ENCODE results near the gene SLC35D1.

The SLC35D1 gene

GRCh38 chr1:67018574-67018973, 35.4 kb downstream of the SLC35D1 start:
- Histone ChIP-seq H3K4me3 (ENCODE audit: low read length) (no peak overlapping the region), H3K4me1 (ENCODE audit: insufficient read depth, low read length) (peaks cover 26% of the 10 kb centered on the region), H3K27ac (ENCODE audit: low read depth, low read length) (no peak overlapping the region), H3K27me3 (ENCODE audit: insufficient read depth, low read length) (no peaks in the 10 kb centered on the region), H3K36me3 (ENCODE audit: insufficient read depth, low read length) (no peaks in the 10 kb centered on the region), H3K9ac (ENCODE audit: low read depth, low read length) (no peak overlapping the region), H3K9me3 (ENCODE audit: insufficient read depth, low read depth, low read length) (no peaks in the 10 kb centered on the region)
- WGBS = 72% methylated on average over 2 of the region's 2 CpGs

GRCh38 chr1:67013573-67013972, 40.4 kb downstream of the SLC35D1 start:
- no peaks in the 10 kb centered on the region for H3K27me3 ChIP-seq (ENCODE audit: insufficient read depth, low read length)
- 73% methylated on average over 1 of the region's 2 CpGs for WGBS
- H3K27ac ChIP-seq (ENCODE audit: low read depth, low read length) = no peak overlapping the region

GRCh38 chr1:67009792-67010191, 44.2 kb downstream of the SLC35D1 start:
- H3K4me3 ChIP-seq (ENCODE audit: low read length) = no peak overlapping the region
- no peak overlapping the region for H3K27ac ChIP-seq (ENCODE audit: low read depth, low read length)

More at GRCh38 chr1:67013573-67013972, 40.4 kb downstream of the SLC35D1 start:
- Histone ChIP-seq H3K4me3 (ENCODE audit: low read length) (no peak overlapping the region), H3K4me1 (ENCODE audit: insufficient read depth, low read length) (peaks cover 11% of the 10 kb centered on the region; the same call in 1 of the 2 replicates), H3K9me3 (ENCODE audit: insufficient read depth, low read depth, low read length) (no peaks in the 10 kb centered on the region), H3K9ac (ENCODE audit: low read depth, low read length) (no peak overlapping the region), H3K36me3 (ENCODE audit: insufficient read depth, low read length) (no peaks in the 10 kb centered on the region)

GRCh38 chr1:67005068-67005467, 48.9 kb downstream of the SLC35D1 start:
- WGBS = 84% methylated on average over 8 of the region's 8 CpGs
- H3K36me3 ChIP-seq (ENCODE audit: insufficient read depth, low read length) = 0 out of 2 replicates have a peak, but pooled peaks cover 3% of the 10 kb centered on the region
- no peaks in the 10 kb centered on the region for H3K9me3 ChIP-seq (ENCODE audit: insufficient read depth, low read depth, low read length)
- H3K4me1 ChIP-seq (ENCODE audit: insufficient read depth, low read length) = no peaks in the 10 kb centered on the region
- H3K27ac ChIP-seq (ENCODE audit: low read depth, low read length) = no peak overlapping the region
- no peak overlapping the region for H3K9ac ChIP-seq (ENCODE audit: low read depth, low read length)
- H3K4me3 ChIP-seq (ENCODE audit: low read length) = no peak overlapping the region
- H3K27me3 ChIP-seq (ENCODE audit: insufficient read depth, low read length) = no peaks in the 10 kb centered on the region

More at GRCh38 chr1:67009792-67010191, 44.2 kb downstream of the SLC35D1 start:
- Histone ChIP-seq H3K36me3 (ENCODE audit: insufficient read depth, low read length) (no peaks in the 10 kb centered on the region), H3K27me3 (ENCODE audit: insufficient read depth, low read length) (no peaks in the 10 kb centered on the region), H3K9me3 (ENCODE audit: insufficient read depth, low read depth, low read length) (no peaks in the 10 kb centered on the region), H3K4me1 (ENCODE audit: insufficient read depth, low read length) (0 out of 2 replicates have a peak, but pooled peaks cover 4% of the 10 kb centered on the region), H3K9ac (ENCODE audit: low read depth, low read length) (no peak overlapping the region)
- 94% methylated on average over 2 of the region's 3 CpGs for WGBS

- 0 out of 2 replicates have a peak, but pooled peaks cover 3% of the 10 kb centered on the region for H3K36me3 ChIP-seq (ENCODE audit: insufficient read depth, low read length)
- no peaks in the 10 kb centered on the region for H3K9me3 ChIP-seq (ENCODE audit: insufficient read depth, low read depth, low read length)
- H3K27ac ChIP-seq (ENCODE audit: low read depth, low read length) = no peak overlapping the region
- WGBS = 94% methylated on average over 1 of the region's 1 CpG
- no peaks in the 10 kb centered on the region for H3K4me1 ChIP-seq (ENCODE audit: insufficient read depth, low read length)
- no peaks in the 10 kb centered on the region for H3K27me3 ChIP-seq (ENCODE audit: insufficient read depth, low read length)
- no peak overlapping the region for H3K9ac ChIP-seq (ENCODE audit: low read depth, low read length)
- no peak overlapping the region for H3K4me3 ChIP-seq (ENCODE audit: low read length)
Measured at GRCh38 chr1:67004176-67004575, 49.8 kb downstream of the SLC35D1 start.

GRCh38 chr1:67001682-67002425, 52.1 kb downstream of the SLC35D1 start:
- no peaks in the 10 kb centered on the region for H3K4me1 ChIP-seq (ENCODE audit: insufficient read depth, low read length)
- no peaks in the 10 kb centered on the region for H3K9me3 ChIP-seq (ENCODE audit: insufficient read depth, low read depth, low read length)
- H3K36me3 ChIP-seq (ENCODE audit: insufficient read depth, low read length) = 0 out of 2 replicates have a peak, but pooled peaks cover 3% of the 10 kb centered on the region
- H3K9ac ChIP-seq (ENCODE audit: low read depth, low read length) = no peak overlapping the region
- H3K27me3 ChIP-seq (ENCODE audit: insufficient read depth, low read length) = no peaks in the 10 kb centered on the region
- H3K27ac ChIP-seq (ENCODE audit: low read depth, low read length) = no peak overlapping the region
- WGBS = 93% methylated on average over 5 of the region's 5 CpGs
- H3K4me3 ChIP-seq (ENCODE audit: low read length) = no peak overlapping the region

- no peaks in the 10 kb centered on the region for H3K4me1 ChIP-seq (ENCODE audit: insufficient read depth, low read length)
- no peaks in the 10 kb centered on the region for H3K27me3 ChIP-seq (ENCODE audit: insufficient read depth, low read length)
- H3K36me3 ChIP-seq (ENCODE audit: insufficient read depth, low read length) = 0 out of 2 replicates have a peak, but pooled peaks cover 3% of the 10 kb centered on the region
- no peak overlapping the region for H3K9ac ChIP-seq (ENCODE audit: low read depth, low read length)
- WGBS = 84% methylated on average over 7 of the region's 7 CpGs
- H3K27ac ChIP-seq (ENCODE audit: low read depth, low read length) = no peak overlapping the region
- H3K4me3 ChIP-seq (ENCODE audit: low read length) = no peak overlapping the region
- H3K9me3 ChIP-seq (ENCODE audit: insufficient read depth, low read depth, low read length) = no peaks in the 10 kb centered on the region
Measured at GRCh38 chr1:66999640-67000400, 54.1 kb downstream of the SLC35D1 start.

GRCh38 chr1:66998972-66999371, 55.0 kb downstream of the SLC35D1 start:
- H3K4me3 ChIP-seq (ENCODE audit: low read length) = no peak overlapping the region

GRCh38 chr1:66996018-66996682, 57.8 kb downstream of the SLC35D1 start:
- Histone ChIP-seq H3K9ac (ENCODE audit: low read depth, low read length) (no peak overlapping the region), H3K36me3 (ENCODE audit: insufficient read depth, low read length) (no peaks in the 10 kb centered on the region), H3K27ac (ENCODE audit: low read depth, low read length) (no peak overlapping the region), H3K9me3 (ENCODE audit: insufficient read depth, low read depth, low read length) (no peaks in the 10 kb centered on the region), H3K27me3 (ENCODE audit: insufficient read depth, low read length) (no peaks in the 10 kb centered on the region), H3K4me3 (ENCODE audit: low read length) (no peak overlapping the region), H3K4me1 (ENCODE audit: insufficient read depth, low read length) (no peaks in the 10 kb centered on the region)
- WGBS = 89% methylated on average over 7 of the region's 7 CpGs

More at GRCh38 chr1:66998972-66999371, 55.0 kb downstream of the SLC35D1 start:
- Histone ChIP-seq H3K9me3 (ENCODE audit: insufficient read depth, low read depth, low read length) (no peaks in the 10 kb centered on the region), H3K9ac (ENCODE audit: low read depth, low read length) (no peak overlapping the region), H3K36me3 (ENCODE audit: insufficient read depth, low read length) (0 out of 2 replicates have a peak, but pooled peaks cover 3% of the 10 kb centered on the region), H3K4me1 (ENCODE audit: insufficient read depth, low read length) (no peaks in the 10 kb centered on the region), H3K27ac (ENCODE audit: low read depth, low read length) (no peak overlapping the region), H3K27me3 (ENCODE audit: insufficient read depth, low read length) (no peaks in the 10 kb centered on the region)

GRCh38 chr1:66993076-66993475, 60.9 kb downstream of the SLC35D1 start:
- no peaks in the 10 kb centered on the region for H3K9me3 ChIP-seq (ENCODE audit: insufficient read depth, low read depth, low read length)
- H3K27ac ChIP-seq (ENCODE audit: low read depth, low read length) = no peak overlapping the region
- no peak overlapping the region for H3K9ac ChIP-seq (ENCODE audit: low read depth, low read length)
- 96% methylated on average over 3 of the region's 3 CpGs for WGBS
- H3K4me3 ChIP-seq (ENCODE audit: low read length) = no peak overlapping the region
- peaks cover 10% of the 10 kb centered on the region; the same call in 1 of the 2 replicates for H3K36me3 ChIP-seq (ENCODE audit: insufficient read depth, low read length)
- H3K4me1 ChIP-seq (ENCODE audit: insufficient read depth, low read length) = no peaks in the 10 kb centered on the region
- no peaks in the 10 kb centered on the region for H3K27me3 ChIP-seq (ENCODE audit: insufficient read depth, low read length)

- no peaks in the 10 kb centered on the region for H3K27me3 ChIP-seq (ENCODE audit: insufficient read depth, low read length)
- WGBS = 100% methylated on average over 1 of the region's 1 CpG
- H3K4me1 ChIP-seq (ENCODE audit: insufficient read depth, low read length) = no peaks in the 10 kb centered on the region
- H3K27ac ChIP-seq (ENCODE audit: low read depth, low read length) = no peak overlapping the region
- no peak overlapping the region for H3K4me3 ChIP-seq (ENCODE audit: low read length)
- peaks cover 76% of the 10 kb centered on the region for H3K36me3 ChIP-seq (ENCODE audit: insufficient read depth, low read length)
- no peak overlapping the region for H3K9ac ChIP-seq (ENCODE audit: low read depth, low read length)
- H3K9me3 ChIP-seq (ENCODE audit: insufficient read depth, low read depth, low read length) = no peaks in the 10 kb centered on the region
Measured at GRCh38 chr1:66985835-66986234, 68.1 kb downstream of the SLC35D1 start.
